Small intestine (tissue), 7 donors: ENCODE results near the gene KRT83. TPM values are rescaled to one million over a fixed set of nuclear protein-coding genes. Genes with fewer than 3 reads are reported as not detected.
A peak's percentile ranks its signal among the peaks of the same experiment; 100 is the strongest.

ENCODE experiments used
- DNase-seq, 2 donors: peaks; one replicate each; pipeline versions ENCODE4 v3.0.0 to v3.0.0-alpha.2; 2013
- FAIRE-seq: peaks from 2 replicates; lab custom pipeline; 2012; peaks lifted over from hg19 to GRCh38; lab: Jason Lieb, UNC
- H3K27ac ChIP-seq, 3 donors: one replicate each; pipeline ENCODE4 v1.5.1; 2013; ENCODE audit warnings: low read length in 2 of 3, mild to moderate bottlenecking in 2 of 3, control low read depth in 1 of 3, inconsistent platforms in 1 of 3, low read depth in 1 of 3, moderate library complexity in 1 of 3
- H3K27me3 ChIP-seq, 3 donors: one replicate each; pipeline ENCODE4 v1.6.1; 2013; ENCODE audit warnings: low read length in 3 of 3, inconsistent platforms in 1 of 3; ENCODE audit not compliant: control insufficient read depth in 3 of 3, insufficient read depth in 3 of 3
- H3K36me3 ChIP-seq, 3 donors: one replicate each; pipeline ENCODE4 v1.6.1; 2013; ENCODE audit warnings: low read length in 3 of 3, inconsistent platforms in 1 of 3, low read depth in 1 of 3, mild to moderate bottlenecking in 1 of 3, moderate library complexity in 1 of 3; ENCODE audit not compliant: control insufficient read depth in 3 of 3, insufficient read depth in 2 of 3
- H3K4me1 ChIP-seq, 3 donors: one replicate each; pipeline ENCODE4 v1.6.1; 2013; ENCODE audit warnings: low read length in 2 of 3, inconsistent platforms in 1 of 3, low read depth in 1 of 3, mild to moderate bottlenecking in 1 of 3, moderate library complexity in 1 of 3; ENCODE audit not compliant: control insufficient read depth in 3 of 3, insufficient read depth in 2 of 3
- H3K4me3 ChIP-seq, 3 donors: one replicate each; pipeline ENCODE4 v1.5.1; 2013; ENCODE audit warnings: low read length in 3 of 3, control low read depth in 1 of 3, inconsistent platforms in 1 of 3, low read depth in 1 of 3, mild to moderate bottlenecking in 1 of 3, moderate library complexity in 1 of 3
- H3K9me3 ChIP-seq, 2 donors: one replicate each; pipeline ENCODE4 v1.6.1; 2013; ENCODE audit warnings: low read depth in 1 of 2, low read length in 1 of 2; ENCODE audit not compliant: control insufficient read depth in 2 of 2, insufficient read depth in 1 of 2
- WGBS, 3 donors: extraction: QIAGEN DNeasy Blood & Tissue Kit; methylation state at CpG; one replicate each; pipeline ENCODE4 v1.1.7; 2013; 5-methylcytosine and 5-hydroxymethylcytosine counted together
- polyA plus RNA-seq, 4 donors: library from polyadenylated mRNA; stranded (reverse) in 3 of 4; unstranded in 1 of 4; fragments of 200-250 nt in 3 of 4; fragments of 120-200 nt in 1 of 4; gene quantifications; one replicate each; pipeline versions ENCODE4 v1.2.1 to v1.2.3, GENCODE V29; 2013
- donor health status: healthy with polysubstance abuse.
- donor health status: control.
- donor health status: control.
- donor health status: Bipolar disorder and iron deficiency.
- donor health status: healthy.

KRT83 gene
- polyA plus RNA-seq, 4 donors = 0.03 TPM; not detected in 3

DNA sequence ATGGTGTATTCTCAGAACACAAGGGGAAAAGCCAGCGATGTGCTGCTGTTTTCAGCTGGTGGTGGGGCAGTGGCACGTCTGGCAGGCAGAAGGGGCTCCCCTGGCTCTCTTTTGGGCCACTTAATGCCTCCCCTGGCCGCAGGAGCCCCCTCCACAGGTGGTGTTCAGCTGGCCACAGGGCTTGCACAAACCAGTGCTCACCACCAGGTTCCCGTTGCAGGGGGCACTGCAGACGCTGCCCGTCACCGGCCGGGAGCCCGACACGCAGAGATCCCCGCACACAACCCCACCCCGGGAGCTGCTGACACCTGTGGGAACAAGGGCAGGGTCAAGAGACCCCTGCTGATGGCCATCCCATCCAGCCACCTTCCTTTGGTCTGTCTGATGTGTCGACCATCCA is 6.7 kb downstream of the KRT83 start:
- WGBS, 3 donors = 78 to 89% (median 85%) methylated on average over 12 to 13 of the region's 13 CpGs
- no peak for DNase-seq
- FAIRE-seq = no peak
- Histone ChIP-seq H3K27ac (no peak overlapping the region), H3K4me3 (no peak overlapping the region), H3K9me3 (no peaks in the 10 kb centered on the region), H3K27me3 (peaks cover 0 to 12% (median 2%) of the 10 kb centered on the region in 3 donors), H3K36me3 (no peaks in the 10 kb centered on the region), H3K4me1 (no peaks in the 10 kb centered on the region)

DNA sequence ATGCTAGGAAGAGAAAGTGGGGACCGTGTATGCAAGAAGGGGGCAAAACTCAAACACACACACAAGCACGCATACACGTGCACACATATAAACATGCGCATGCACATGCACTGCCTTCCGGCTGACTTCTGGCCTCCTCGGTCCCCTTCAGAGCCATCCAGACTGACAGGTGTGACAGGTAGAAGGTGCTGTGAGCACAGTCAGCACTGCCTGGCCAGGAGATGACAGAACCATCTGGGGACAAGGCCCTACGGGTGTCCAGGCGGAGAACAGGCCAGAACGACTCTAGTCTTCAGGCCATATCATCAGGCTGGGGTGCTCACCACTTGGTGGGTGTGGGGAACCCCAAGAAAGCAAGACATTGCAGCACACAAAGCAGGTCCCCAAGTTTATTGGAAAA is 7.3 kb downstream of the KRT83 start:
- no peaks in the 10 kb centered on the region for H3K36me3 ChIP-seq
- no peak for FAIRE-seq
- no peak overlapping the region for H3K4me3 ChIP-seq
- no peak overlapping the region for H3K27ac ChIP-seq
- WGBS, 3 donors = 79 to 85% (median 84%) methylated on average over 9 of the region's 9 CpGs
- no peak for DNase-seq
- H3K9me3 ChIP-seq = no peaks in the 10 kb centered on the region
- H3K27me3 ChIP-seq = peaks cover 2 to 14% (median 6%) of the 10 kb centered on the region in 3 donors
- H3K4me1 ChIP-seq = no peaks in the 10 kb centered on the region

DNA sequence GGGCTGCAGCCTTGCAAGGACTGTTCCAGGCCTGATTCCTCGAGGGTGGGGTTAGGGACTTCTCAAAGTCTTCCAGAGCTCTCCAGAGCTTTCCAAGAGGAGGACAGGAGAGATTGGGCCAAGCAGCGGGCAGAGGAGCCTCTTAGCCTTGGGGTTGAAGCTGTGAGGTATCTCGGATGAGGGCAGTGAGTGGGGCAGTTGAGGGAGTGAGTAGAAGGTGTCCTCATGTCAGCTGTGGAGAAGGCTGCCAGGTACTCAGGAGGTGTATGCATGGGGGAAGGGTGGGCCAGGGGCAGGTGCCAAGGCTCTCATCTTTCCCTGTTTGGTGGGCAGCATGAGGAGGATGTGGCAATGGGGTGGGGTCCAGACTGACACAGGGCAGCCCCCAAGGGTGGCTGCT is 7.7 kb downstream of the KRT83 start:
- H3K9me3 ChIP-seq = no peaks in the 10 kb centered on the region
- FAIRE-seq (no peak), DNase-seq (no peak)
- H3K27ac ChIP-seq = no peak overlapping the region
- peaks cover 4 to 14% (median 6%) of the 10 kb centered on the region in 3 donors for H3K27me3 ChIP-seq
- H3K36me3 ChIP-seq = no peaks in the 10 kb centered on the region
- H3K4me1 ChIP-seq = peaks cover 0 to 1% (median 0%) of the 10 kb centered on the region in 3 donors
- WGBS, 3 donors = 61 to 71% (median 63%) methylated on average over 3 of the region's 3 CpGs
- H3K4me3 ChIP-seq = no peak overlapping the region

DNA sequence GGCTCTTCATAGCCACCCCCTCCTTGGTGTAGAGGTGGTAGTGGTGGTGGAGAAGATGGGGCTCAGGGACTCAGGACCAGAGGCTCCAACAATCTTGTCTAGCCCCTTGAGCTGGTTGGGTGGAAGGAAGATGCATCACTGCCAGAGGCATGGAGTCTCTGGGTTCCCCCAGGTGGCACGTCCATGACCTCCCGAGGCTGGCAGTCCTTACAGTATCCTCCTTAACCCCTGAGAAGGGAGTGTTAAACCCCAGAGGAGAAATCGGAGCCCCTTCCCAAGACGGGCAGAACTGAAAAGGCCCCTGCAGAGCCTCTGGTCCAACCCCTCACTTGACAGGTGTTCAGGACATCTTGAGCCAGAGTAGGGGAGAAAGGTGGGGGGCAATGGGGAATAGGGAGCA is 9.1 kb downstream of the KRT83 start:
- Histone ChIP-seq H3K4me3 (no peak overlapping the region), H3K9me3 (no peaks in the 10 kb centered on the region), H3K27ac (no peak overlapping the region), H3K4me1 (peaks cover 0 to 5% (median 1%) of the 10 kb centered on the region in 3 donors), H3K36me3 (no peaks in the 10 kb centered on the region), H3K27me3 (peaks cover 4 to 24% (median 6%) of the 10 kb centered on the region in 3 donors)
- 71 to 85% (median 82%) methylated on average over 4 of the region's 4 CpGs for WGBS, 3 donors
- FAIRE-seq (no peak), DNase-seq (no peak)

DNA sequence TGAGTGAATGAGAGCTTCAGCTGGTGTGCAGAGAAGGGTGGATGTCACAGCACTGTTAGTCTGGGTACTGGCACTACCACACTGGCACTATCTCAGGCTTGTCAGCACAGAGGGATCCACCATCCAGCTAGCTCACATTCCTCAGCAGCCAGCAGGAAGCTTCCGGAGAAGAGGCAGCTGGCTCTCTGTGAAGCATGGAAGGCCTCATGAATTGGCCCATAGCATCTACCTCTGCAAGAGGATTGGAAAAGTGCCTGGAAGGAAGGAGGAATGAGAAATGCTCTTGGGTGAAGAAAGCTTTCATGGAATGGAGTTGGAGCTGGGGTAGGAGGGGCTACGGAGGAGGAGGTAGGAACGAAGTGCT is 9.9 kb downstream of the KRT83 start:
- Histone ChIP-seq H3K27me3 (peaks cover 4 to 24% (median 6%) of the 10 kb centered on the region in 3 donors), H3K36me3 (no peaks in the 10 kb centered on the region), H3K27ac (no peak overlapping the region), H3K4me1 (peaks cover 0 to 5% (median 1%) of the 10 kb centered on the region in 3 donors), H3K9me3 (no peaks in the 10 kb centered on the region), H3K4me3 (no peak overlapping the region)
- DNase-seq (no peak), FAIRE-seq (no peak)
- 79 to 90% (median 81%) methylated on average over 3 of the region's 3 CpGs for WGBS, 3 donors

DNA sequence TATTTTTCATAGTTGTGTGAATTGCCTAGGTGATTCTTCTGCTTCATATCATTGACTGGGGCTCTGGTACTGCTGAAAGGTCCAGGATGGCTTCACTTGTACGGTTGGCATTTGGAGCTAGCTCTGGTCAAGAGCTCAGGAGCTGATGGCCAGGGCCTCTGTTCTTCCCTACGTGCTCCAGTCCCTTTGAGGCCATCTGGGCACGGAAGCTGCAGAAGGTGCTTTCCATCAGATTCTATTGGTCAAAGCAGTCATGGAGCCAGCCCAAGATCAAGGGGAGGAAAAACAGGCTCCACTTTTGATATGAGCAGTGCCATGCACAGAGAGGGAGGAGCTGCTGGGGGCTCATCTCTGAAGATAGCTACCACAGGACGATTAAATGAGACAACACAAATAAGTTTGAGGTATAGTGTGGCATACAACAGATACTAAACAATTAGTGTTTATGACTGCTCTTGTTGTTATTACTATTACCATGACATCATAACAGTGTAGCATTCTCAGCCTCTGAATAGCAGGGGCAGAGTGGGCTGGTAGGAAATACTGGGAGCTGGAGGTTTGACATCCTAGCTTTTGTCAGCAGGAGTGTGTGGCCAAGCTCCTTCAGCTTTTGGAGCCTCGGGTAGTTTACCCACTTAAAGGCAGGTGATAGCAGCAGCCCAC is 10.4 kb downstream of the KRT83 start:
- Histone ChIP-seq H3K4me1 (peaks cover 0 to 5% (median 1%) of the 10 kb centered on the region in 3 donors), H3K4me3 (no peak overlapping the region), H3K27me3 (peaks cover 4 to 24% (median 6%) of the 10 kb centered on the region in 3 donors), H3K27ac (no peak overlapping the region), H3K9me3 (no peaks in the 10 kb centered on the region), H3K36me3 (no peaks in the 10 kb centered on the region)
- FAIRE-seq (no peak), DNase-seq (no peak)
- 79 to 82% (median 81%) methylated on average over 5 of the region's 5 CpGs for WGBS, 3 donors

DNA sequence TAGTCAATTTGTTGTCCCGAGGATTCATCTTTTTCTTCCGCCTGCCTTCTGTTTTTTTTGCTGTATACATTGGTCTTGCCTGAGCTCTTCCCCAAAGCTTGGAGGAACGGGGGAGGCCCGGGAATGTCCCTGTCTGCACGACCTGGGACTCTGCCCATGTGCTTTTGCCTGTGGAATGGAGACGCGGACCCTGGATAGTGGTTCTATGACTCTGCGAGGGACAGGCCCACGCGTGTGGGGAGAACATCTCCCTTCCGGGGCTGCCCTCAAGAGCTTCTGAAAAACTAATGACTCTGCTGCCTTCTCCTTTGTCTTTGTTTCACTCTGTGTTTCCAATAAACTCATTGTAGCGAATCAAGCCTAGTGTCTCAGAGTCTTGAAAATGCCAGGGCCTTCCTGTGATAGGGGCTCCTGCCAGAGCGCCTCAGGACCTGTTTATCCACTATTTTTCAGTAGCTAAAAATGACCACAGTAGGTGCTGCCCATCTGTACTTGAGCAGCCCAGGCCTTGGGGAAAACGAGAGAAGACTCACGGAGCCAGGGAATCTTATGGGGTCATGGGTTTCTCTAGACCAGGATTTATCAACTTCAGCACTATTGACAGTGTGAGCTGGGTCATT is 12.3 kb downstream of the KRT83 start:
- no peak for FAIRE-seq
- Histone ChIP-seq H3K36me3 (no peaks in the 10 kb centered on the region), H3K4me1 (peaks cover 0 to 5% (median 1%) of the 10 kb centered on the region in 3 donors), H3K27me3 (peaks cover 4 to 24% (median 6%) of the 10 kb centered on the region in 3 donors), H3K9me3 (no peaks in the 10 kb centered on the region), H3K27ac (no peak overlapping the region), H3K4me3 (peak overlapping the region in 2 of 3 donors; percentile 16 to 49)
- 42 to 55% (median 54%) methylated on average over 15 of the region's 15 CpGs for WGBS, 3 donors
- no peak for DNase-seq

DNA sequence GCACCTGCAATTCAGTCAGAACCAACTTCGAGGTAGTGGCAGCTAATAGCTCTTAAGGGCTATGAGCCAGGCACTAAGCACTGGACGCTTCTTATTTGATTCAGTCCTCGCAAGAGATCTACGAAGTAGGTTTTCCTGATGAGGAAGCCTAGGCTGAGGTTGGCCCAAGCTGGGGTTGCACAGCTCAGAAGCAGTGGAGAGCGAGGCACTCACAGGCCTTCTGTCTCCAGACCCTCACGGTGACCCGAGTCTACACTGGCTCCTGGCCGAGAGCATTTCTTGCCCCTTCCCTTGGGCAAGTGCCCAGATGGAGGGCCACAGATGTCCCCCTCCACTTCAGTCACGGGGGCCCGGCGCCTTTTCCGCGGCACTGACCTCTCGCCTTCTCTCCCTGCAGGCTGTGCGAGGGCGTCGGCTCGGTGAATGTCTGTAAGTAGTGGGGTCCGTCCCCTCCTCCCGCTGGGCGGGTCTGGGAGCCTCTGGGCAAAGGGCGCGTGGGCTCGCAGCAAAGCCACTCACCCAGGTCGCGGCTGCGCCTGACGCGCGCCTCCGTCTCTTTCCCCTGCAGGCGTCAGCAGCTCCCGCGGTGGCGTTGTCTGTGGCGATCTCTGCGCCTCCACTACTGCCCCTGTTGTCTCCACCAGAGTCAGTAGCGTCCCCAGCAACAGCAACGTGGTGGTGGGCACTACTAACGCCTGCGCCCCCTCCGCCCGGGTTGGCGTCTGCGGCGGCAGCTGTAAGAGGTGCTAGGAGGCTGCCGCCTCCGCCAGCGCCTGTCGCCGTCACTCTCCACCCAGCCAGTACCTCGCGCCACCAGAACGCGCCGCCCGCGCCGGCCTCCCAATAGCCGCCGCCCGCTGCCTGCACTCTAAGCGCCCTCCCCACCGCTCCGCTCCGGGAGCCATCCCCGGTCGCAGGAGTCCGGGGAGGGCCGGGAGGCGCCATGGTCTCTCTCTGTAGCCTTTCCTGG is 13.1 kb downstream of the KRT83 start:
- 4 to 7% (median 6%) methylated on average over 50 to 71 of the region's 71 CpGs for WGBS, 3 donors
- H3K27ac ChIP-seq = peak overlapping the region in 1 of 3 donors; percentile 74
- peak; percentile 55 to 92 for DNase-seq
- no peaks in the 10 kb centered on the region for H3K36me3 ChIP-seq
- FAIRE-seq = no peak
- H3K4me3 ChIP-seq = peak overlapping the region in 2 of 3 donors; percentile 16 to 49
- H3K27me3 ChIP-seq = peaks cover 4 to 24% (median 6%) of the 10 kb centered on the region in 3 donors
- no peaks in the 10 kb centered on the region for H3K9me3 ChIP-seq
- peaks cover 0 to 5% (median 1%) of the 10 kb centered on the region in 3 donors for H3K4me1 ChIP-seq
